T-cell (primary cell): ENCODE data around the gene KERA. TPM values are rescaled to one million over a fixed set of nuclear protein-coding genes. Genes with fewer than 3 reads are reported as not detected.

Experiments
- ATAC-seq, 4 experiments: fragments of 200-7000 bp in 3 of 4; fragments of 150-1000 bp in 1 of 4; cut with Tn5 transposase; replicated peaks in 1 of 4; 1 replicate in 3 of 4; 2 replicates in 1 of 4; pipeline ENCODE4 v1.10.0; 2021; ENCODE audit warnings: moderate library complexity in 3 of 4, mild to moderate bottlenecking in 2 of 4, moderate number of reproducible peaks in 1 of 4
- CTCF ChIA-PET, 2 donors: fragments of 300-600 bp; sonication (Branson Sonifier 250); formaldehyde crosslinking; loops; one replicate each; lab custom pipeline; 2022; ENCODE audit warnings: antibody characterized with exemption in 2 of 2; lab: Charles Lee
- POLR2A ChIA-PET, 2 donors: fragments of 300-600 bp; sonication (Branson Sonifier 250); formaldehyde crosslinking; loops; one replicate each; lab custom pipeline; 2022; ENCODE audit warnings: antibody characterized with exemption in 2 of 2; lab: Charles Lee
- DNase-seq, 35 experiments: peaks; one replicate each; pipeline versions ENCODE4 v3.0.0 to v3.0.0-alpha.2; 2013 to 2023
- H3K27ac ChIP-seq: one replicate; pipeline ENCODE4 v1.5.1; 2013; ENCODE audit warnings: low read length
- H3K27me3 ChIP-seq, 2 experiments: replicated peaks in 1 of 2; 1 replicate in 1 of 2; 2 replicates in 1 of 2; pipeline versions ENCODE4 v1.6.1 to v1.7.0; 2013; ENCODE audit warnings: low read length in 1 of 2, mixed read lengths in 1 of 2; ENCODE audit not compliant: control insufficient read depth in 2 of 2, insufficient read depth in 2 of 2; ENCODE audit errors: extremely low read depth in 1 of 2
- H3K36me3 ChIP-seq, 2 donors: 1 replicate in 1 of 2; 2 replicates in 1 of 2; pipeline versions ENCODE4 v1.6.1 to v1.7.0; 2013; ENCODE audit warnings: low read length in 1 of 2; ENCODE audit not compliant: control insufficient read depth in 2 of 2, insufficient read depth in 1 of 2; ENCODE audit errors: extremely low read depth in 1 of 2
- H3K4me1 ChIP-seq, 2 experiments: 1 replicate in 1 of 2; 2 replicates in 1 of 2; pipeline versions ENCODE4 v1.6.1 to v1.7.0; 2013; ENCODE audit warnings: low read length in 2 of 2, mixed read lengths in 1 of 2; ENCODE audit not compliant: insufficient read depth in 2 of 2, control insufficient read depth in 1 of 2; ENCODE audit errors: extremely low read depth in 1 of 2
- H3K4me3 ChIP-seq, 2 donors: 1 replicate in 1 of 2; 2 replicates in 1 of 2; pipeline versions ENCODE4 v1.5.1 to v1.7.0; 2013; ENCODE audit warnings: mild to moderate bottlenecking in 2 of 2, low read length in 1 of 2, moderate library complexity in 1 of 2; ENCODE audit not compliant: control insufficient read depth in 1 of 2; ENCODE audit errors: extremely low read depth in 1 of 2
- H3K9me3 ChIP-seq: 2 replicates; pipeline ENCODE4 v1.7.0; 2013
- H3K27ac Mint-ChIP-seq, 2 donors: one replicate each; pipeline ENCODE4 v1.8.0; 2020 to 2021; ENCODE audit warnings: mild to moderate bottlenecking in 2 of 2, mixed read lengths in 2 of 2
- H3K27me3 Mint-ChIP-seq, 2 donors: one replicate each; pipeline ENCODE4 v1.8.0; 2021 to 2022; ENCODE audit warnings: mixed read lengths in 2 of 2
- H3K36me3 Mint-ChIP-seq: one replicate; pipeline ENCODE4 v1.8.0; 2021; ENCODE audit warnings: mixed read lengths
- H3K4me1 Mint-ChIP-seq, 3 donors: one replicate each; pipeline ENCODE4 v1.8.0; 2020 to 2022; ENCODE audit warnings: mixed read lengths in 3 of 3, mild to moderate bottlenecking in 1 of 3
- H3K4me3 Mint-ChIP-seq, 3 donors: one replicate each; pipeline ENCODE4 v1.8.0; 2020 to 2022; ENCODE audit warnings: mild to moderate bottlenecking in 3 of 3, mixed read lengths in 3 of 3, moderate library complexity in 3 of 3
- H3K9me3 Mint-ChIP-seq, 3 donors: one replicate each; pipeline ENCODE4 v1.8.0; 2020 to 2022; ENCODE audit warnings: mixed read lengths in 3 of 3
- WGBS: methylation state at CpG from one replicate; pipeline ENCODE4 v1.1.5; 2013; ENCODE audit warnings: missing lambda C conversion rate; ENCODE audit not compliant: insufficient coverage; 5-methylcytosine and 5-hydroxymethylcytosine counted together
- total RNA-seq, 35 experiments: library from RNA in 6 of 35; stranded (reverse) in 6 of 35; fragments of 120-200 nt in 1 of 35; gene quantifications; one replicate each; pipeline versions ENCODE4 v1.2.1 to v1.2.4 and lab custom pipeline; 2013 to 2026

The KERA gene
- total RNA-seq, 5 donors from 2014 or later (not counting 1 experiment from before 2014, with no cell fraction given): not detected

DNA sequence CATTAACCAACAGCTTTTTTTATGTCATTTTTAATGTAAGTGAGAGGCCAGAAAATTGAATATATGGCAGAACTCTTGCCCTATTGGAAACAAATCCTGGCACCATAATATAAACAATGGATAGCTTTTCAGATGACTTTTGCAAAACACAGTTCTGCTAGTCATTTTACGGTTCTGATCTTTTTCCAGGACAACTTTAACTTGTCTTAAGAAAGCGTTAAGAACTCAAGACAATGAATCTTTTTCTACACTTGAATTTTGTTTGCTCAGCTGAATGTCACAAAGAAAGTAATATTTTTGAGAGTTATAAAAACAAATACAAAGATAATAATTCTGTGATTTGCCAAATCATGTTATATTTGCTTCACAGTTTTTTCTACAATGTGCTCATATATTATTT is 13.2 kb downstream of the KERA start:
- CTCF ChIA-PET: no interaction called here
- ATAC-seq: no peak

DNA sequence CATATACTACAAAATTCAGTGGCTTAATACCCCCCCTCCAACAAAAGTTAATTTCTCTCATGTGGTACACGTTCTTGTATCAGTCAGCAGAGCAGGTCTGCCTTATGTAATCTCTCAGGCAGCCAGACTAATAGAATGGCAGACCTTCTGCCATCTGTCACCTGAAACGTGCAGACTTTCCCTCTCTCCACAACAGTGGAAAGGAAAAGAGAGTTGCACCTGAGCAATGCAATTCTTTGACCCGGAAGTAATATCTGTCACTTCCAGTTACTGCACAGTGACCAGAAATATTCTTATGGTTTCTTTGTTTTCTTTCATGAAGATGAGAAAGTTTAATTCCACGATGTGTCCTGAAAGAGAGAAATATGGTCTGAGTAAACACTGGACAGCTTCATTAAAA is 14.4 kb downstream of the KERA start:
- Mint-ChIP-seq H3K4me3 (no peak overlapping the region), H3K4me1 (no peaks in the 10 kb centered on the region), H3K9me3 (no peaks in the 10 kb centered on the region), H3K27me3 (peaks cover 0 to 3% of the 10 kb centered on the region in 2 donors), H3K27ac (no peak overlapping the region), H3K36me3 (no peaks in the 10 kb centered on the region)
- Histone ChIP-seq H3K27ac (no peak overlapping the region), H3K4me3 (no peak overlapping the region), H3K9me3 (no peaks in the 10 kb centered on the region), H3K4me1 (no peaks in the 10 kb centered on the region), H3K27me3 (no peaks in the 10 kb centered on the region), H3K36me3 (no peaks in the 10 kb centered on the region)
- ATAC-seq: no peak
- no CpG with 5 or more reads among the region's 4 CpGs for WGBS
- CTCF ChIA-PET: no interaction called here
- DNase-seq: no peak
- POLR2A ChIA-PET: no interaction called here

More for the DNA sequence above, 13.2 kb downstream of the KERA start:
- Histone ChIP-seq H3K4me1 (no peaks in the 10 kb centered on the region), H3K4me3 (no peak overlapping the region), H3K27ac (no peak overlapping the region), H3K27me3 (no peaks in the 10 kb centered on the region), H3K9me3 (no peaks in the 10 kb centered on the region), H3K36me3 (no peaks in the 10 kb centered on the region)
- Mint-ChIP-seq H3K27me3 (peaks cover 0 to 3% of the 10 kb centered on the region in 2 donors), H3K4me3 (no peak overlapping the region), H3K4me1 (no peaks in the 10 kb centered on the region), H3K9me3 (no peaks in the 10 kb centered on the region), H3K36me3 (no peaks in the 10 kb centered on the region), H3K27ac (no peak overlapping the region)
- WGBS: 100% methylated on average over 1 of the region's 2 CpGs
- POLR2A ChIA-PET: no interaction called here
- DNase-seq: no peak

DNA sequence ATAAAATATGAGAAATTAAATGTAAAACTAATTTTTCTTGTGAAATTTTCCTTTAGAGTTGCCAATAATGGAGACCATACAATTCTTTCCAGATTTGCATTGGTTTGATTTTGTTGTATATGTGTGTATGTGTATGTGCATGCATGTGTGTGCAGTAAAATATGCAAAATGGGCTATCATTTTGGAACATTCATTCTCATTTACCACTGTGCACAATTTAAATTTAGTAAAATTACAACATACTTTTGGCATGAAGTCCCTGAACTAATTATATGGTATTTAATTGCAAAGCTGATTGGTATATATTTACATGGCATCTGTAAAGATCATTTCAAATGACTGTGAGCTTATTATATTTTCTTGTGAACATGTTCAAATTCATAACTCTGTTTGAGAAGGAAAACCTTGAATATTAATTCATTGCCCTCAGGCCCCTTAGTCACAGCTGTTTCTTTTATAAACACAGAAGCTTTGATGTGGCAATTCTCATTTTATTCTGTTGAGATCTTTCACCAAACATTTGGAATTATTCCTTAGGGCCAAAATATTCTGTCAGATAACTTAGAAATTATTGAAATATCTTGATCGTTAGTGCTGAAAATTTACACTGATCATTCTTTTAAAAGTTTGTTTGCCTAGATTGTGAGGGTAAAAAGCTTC is 17.6 kb downstream of the KERA start:
- WGBS: no CpG with 5 or more reads among the region's 1 CpG
- Histone ChIP-seq H3K27ac (no peak overlapping the region), H3K4me1 (no peaks in the 10 kb centered on the region), H3K4me3 (no peak overlapping the region), H3K27me3 (no peaks in the 10 kb centered on the region), H3K36me3 (no peaks in the 10 kb centered on the region), H3K9me3 (no peaks in the 10 kb centered on the region)
- ChIA-PET CTCF (no interaction called here), POLR2A (no interaction called here)
- Mint-ChIP-seq H3K27me3 (peaks cover 0 to 3% of the 10 kb centered on the region in 2 donors), H3K4me1 (no peaks in the 10 kb centered on the region), H3K27ac (no peak overlapping the region), H3K36me3 (no peaks in the 10 kb centered on the region), H3K4me3 (no peak overlapping the region), H3K9me3 (no peaks in the 10 kb centered on the region)
- no peak for DNase-seq
- no peak for ATAC-seq

DNA sequence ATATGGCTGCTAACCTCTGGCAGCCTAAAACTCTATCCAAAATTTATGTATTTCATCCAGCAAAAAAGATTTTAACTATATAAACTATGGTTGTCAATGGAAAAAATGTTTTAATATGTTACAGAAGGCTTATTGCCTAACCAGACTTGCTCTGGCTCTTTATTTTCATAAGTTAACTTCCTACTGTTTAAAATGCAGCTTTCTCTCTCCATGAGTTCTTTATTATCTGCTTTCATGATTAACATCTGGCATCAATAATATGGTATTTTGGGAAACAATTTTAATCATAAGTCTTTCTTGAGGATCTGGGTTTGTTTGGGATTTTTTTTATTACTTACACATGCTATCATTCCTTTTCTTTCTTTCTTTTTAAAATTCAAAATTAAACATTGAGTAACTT is 20.5 kb downstream of the KERA start:
- POLR2A ChIA-PET: no interaction called here
- no peaks in the 10 kb centered on the region for H3K4me1 ChIP-seq
- no peaks in the 10 kb centered on the region for H3K27me3 ChIP-seq
- Mint-ChIP-seq H3K36me3 (no peaks in the 10 kb centered on the region), H3K27ac (no peak overlapping the region), H3K4me3 (no peak overlapping the region), H3K9me3 (no peaks in the 10 kb centered on the region), H3K4me1 (no peaks in the 10 kb centered on the region), H3K27me3 (peaks cover 1 to 7% of the 10 kb centered on the region in 2 donors)
- no peak overlapping the region for H3K4me3 ChIP-seq
- no peaks in the 10 kb centered on the region for H3K36me3 ChIP-seq
- CTCF ChIA-PET: no interaction called here
- no peak overlapping the region for H3K27ac ChIP-seq
- DNase-seq (no peak), ATAC-seq (no peak)
- no peaks in the 10 kb centered on the region for H3K9me3 ChIP-seq

DNA sequence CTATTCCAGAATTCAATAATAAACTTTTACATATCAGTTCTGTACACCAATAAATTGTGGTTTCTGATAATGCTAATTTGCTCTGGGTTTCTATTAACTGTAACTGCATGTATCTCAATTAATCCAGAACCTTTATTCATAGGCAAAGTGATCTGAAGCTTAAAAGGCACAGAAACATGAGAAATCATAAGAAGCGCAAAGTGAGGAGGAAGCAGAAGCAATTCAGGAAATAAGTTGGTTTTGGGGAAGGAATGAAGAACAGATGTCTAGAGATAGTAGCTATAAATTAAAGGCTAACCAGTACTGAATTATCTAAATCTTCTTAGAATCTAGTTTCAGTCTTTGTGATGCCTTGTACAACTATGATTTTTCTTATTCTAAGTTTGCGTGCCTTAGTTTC is 24.6 kb downstream of the KERA start:
- WGBS: no CpG with 5 or more reads among the region's 2 CpGs

DNA sequence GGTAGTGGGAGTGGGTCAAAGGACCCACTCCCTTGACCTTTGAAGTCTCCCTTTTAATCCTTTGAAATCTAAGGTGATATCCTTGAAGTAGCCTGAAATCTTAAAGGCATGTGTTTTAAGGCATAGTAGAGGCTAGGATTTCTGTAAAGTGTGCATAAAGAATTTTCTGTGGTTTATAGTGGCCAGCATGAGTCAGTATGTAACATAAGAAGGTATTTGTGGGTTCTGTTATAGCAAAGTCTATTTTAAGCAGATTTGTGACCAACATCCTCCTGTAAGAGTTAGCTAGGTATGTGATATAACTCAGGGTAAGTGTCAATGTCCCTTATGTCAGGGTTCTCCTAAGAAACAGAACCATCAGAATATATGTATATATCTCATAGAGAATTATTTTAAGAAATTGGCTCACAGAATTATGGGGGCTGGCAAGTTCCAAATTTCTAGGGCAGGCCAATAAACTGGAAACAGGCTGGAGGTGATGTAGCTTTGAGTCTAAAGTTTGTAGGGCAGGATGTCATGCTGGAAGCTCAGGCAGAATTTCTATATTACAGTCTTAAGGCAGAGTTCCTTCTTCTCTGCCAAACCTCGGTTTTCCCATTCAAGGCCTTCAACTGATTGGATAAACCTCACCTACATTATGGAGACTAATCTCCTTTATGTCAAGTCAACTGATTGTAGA is 34.4 kb downstream of the KERA start:
- Histone ChIP-seq H3K4me1 (no peaks in the 10 kb centered on the region), H3K4me3 (no peak overlapping the region), H3K27me3 (no peaks in the 10 kb centered on the region), H3K36me3 (no peaks in the 10 kb centered on the region), H3K27ac (no peak overlapping the region), H3K9me3 (no peaks in the 10 kb centered on the region)
- ChIA-PET POLR2A (no interaction called here), CTCF (no interaction called here)
- DNase-seq (no peak), ATAC-seq (no peak)
- peaks cover 0 to 3% of the 10 kb centered on the region in 2 donors for H3K27me3 Mint-ChIP-seq
- H3K4me3 Mint-ChIP-seq: no peak overlapping the region
- H3K4me1 Mint-ChIP-seq: no peaks in the 10 kb centered on the region
- H3K27ac Mint-ChIP-seq: no peak overlapping the region
- H3K36me3 Mint-ChIP-seq: no peaks in the 10 kb centered on the region
- no peaks in the 10 kb centered on the region for H3K9me3 Mint-ChIP-seq
- WGBS: no CpG with 5 or more reads among the region's 1 CpG

More for the DNA sequence above, 24.6 kb downstream of the KERA start:
- no peaks in the 10 kb centered on the region for H3K4me1 Mint-ChIP-seq
- DNase-seq (no peak), ATAC-seq (no peak)
- Histone ChIP-seq H3K4me3 (no peak overlapping the region), H3K27ac (no peak overlapping the region), H3K27me3 (no peaks in the 10 kb centered on the region), H3K9me3 (no peaks in the 10 kb centered on the region), H3K4me1 (no peaks in the 10 kb centered on the region), H3K36me3 (no peaks in the 10 kb centered on the region)
- H3K36me3 Mint-ChIP-seq: no peaks in the 10 kb centered on the region
- no peaks in the 10 kb centered on the region for H3K9me3 Mint-ChIP-seq
- peaks cover 1 to 4% of the 10 kb centered on the region in 2 donors for H3K27me3 Mint-ChIP-seq
- no peak overlapping the region for H3K4me3 Mint-ChIP-seq
- no peak overlapping the region for H3K27ac Mint-ChIP-seq
- POLR2A ChIA-PET: no interaction called here
- CTCF ChIA-PET: no interaction called here
